ENCODE results near the gene PLCB1. TPM values are rescaled to one million over a fixed set of nuclear protein-coding genes. Genes with fewer than 3 reads are reported as not detected.
A peak's percentile ranks its signal among the peaks of the same experiment; 100 is the strongest.

Gene PLCB1
- total RNA-seq, 1 donor from 2014 or later, result 7.2 TPM

- intact Hi-C loops (cut with DNase I), result loop anchor here (10.0 kb wide), 2 partner anchors 117 to 317 kb away; no protein-coding TSS in a partner anchor
- ATAC-seq, result peak; percentile 16
Measured at GRCh38 chr20:8858181-8858787, 726.2 kb downstream of the PLCB1 start.

GRCh38 chr20:8860011-8860495, 728.0 kb downstream of the PLCB1 start:
- DNase-seq (ENCODE audit: missing footprints) (no peak), ATAC-seq (no peak)
- intact Hi-C loops (cut with DNase I), result no loop called here

More at GRCh38 chr20:8858181-8858787, 726.2 kb downstream of the PLCB1 start:
- DNase-seq (ENCODE audit: missing footprints), result no peak

GRCh38 chr20:8862092-8862491, 730.0 kb downstream of the PLCB1 start:
- intact Hi-C loops (cut with DNase I), result no loop called here
- no peak for ATAC-seq
- no peak for DNase-seq (ENCODE audit: missing footprints)

GRCh38 chr20:8865636-8866035, 733.6 kb downstream of the PLCB1 start:
- DNase-seq (ENCODE audit: missing footprints) (no peak), ATAC-seq (no peak)
- intact Hi-C loops (cut with DNase I), result no loop called here

- intact Hi-C loops (cut with DNase I), result no loop called here
- no peak for ATAC-seq
Measured at GRCh38 chr20:8867038-8867740, 735.1 kb downstream of the PLCB1 start.

GRCh38 chr20:8870652-8871051, 738.6 kb downstream of the PLCB1 start:
- DNase-seq (ENCODE audit: missing footprints) (no peak), ATAC-seq (no peak)
- intact Hi-C loops (cut with DNase I), result no loop called here

More at GRCh38 chr20:8867038-8867740, 735.1 kb downstream of the PLCB1 start:
- DNase-seq (ENCODE audit: missing footprints), result no peak

- DNase-seq (ENCODE audit: missing footprints) (no peak), ATAC-seq (no peak)
- intact Hi-C loops (cut with DNase I), result no loop called here
Measured at GRCh38 chr20:8874437-8874836, 742.4 kb downstream of the PLCB1 start.

GRCh38 chr20:8875586-8875985, 743.5 kb downstream of the PLCB1 start:
- intact Hi-C loops (cut with DNase I), result no loop called here
- ATAC-seq, result no peak
- DNase-seq (ENCODE audit: missing footprints), result no peak

- ATAC-seq, result no peak
- DNase-seq (ENCODE audit: missing footprints), result no peak
- intact Hi-C loops (cut with DNase I), result no loop called here
Measured at GRCh38 chr20:8876366-8876765, 744.3 kb downstream of the PLCB1 start.

- ATAC-seq, result no peak
- intact Hi-C loops (cut with DNase I), result no loop called here
- no peak for DNase-seq (ENCODE audit: missing footprints)
Measured at GRCh38 chr20:8877294-8877693, 745.2 kb downstream of the PLCB1 start.

GRCh38 chr20:8879669-8880068, 747.6 kb downstream of the PLCB1 start:
- intact Hi-C loops (cut with DNase I), result no loop called here
- ATAC-seq (no peak), DNase-seq (ENCODE audit: missing footprints) (no peak)

GRCh38 chr20:8880085-8880853, 748.2 kb downstream of the PLCB1 start:
- intact Hi-C loops (cut with DNase I), result no loop called here
- DNase-seq (ENCODE audit: missing footprints) (no peak), ATAC-seq (no peak)

GRCh38 chr20:8891039-8891438, 759.0 kb downstream of the PLCB1 start:
- ATAC-seq, result no peak
- intact Hi-C loops (cut with DNase I), result no loop called here
- no peak for DNase-seq (ENCODE audit: missing footprints)

- intact Hi-C loops (cut with DNase I), result no loop called here
- ATAC-seq, result no peak
- DNase-seq (ENCODE audit: missing footprints), result no peak
Measured at GRCh38 chr20:8895472-8895871, 763.4 kb downstream of the PLCB1 start.

- intact Hi-C loops (cut with DNase I), result no loop called here
- no peak for DNase-seq (ENCODE audit: missing footprints)
- ATAC-seq, result no peak
Measured at GRCh38 chr20:8898823-8899222, 766.8 kb downstream of the PLCB1 start.

GRCh38 chr20:8901237-8902025, 769.4 kb downstream of the PLCB1 start:
- intact Hi-C loops (cut with DNase I), result loop anchor here (2.0 kb wide), 1 partner anchor 47 kb away; no protein-coding TSS in a partner anchor
- ATAC-seq, result peak; percentile 83
- DNase-seq (ENCODE audit: missing footprints), result peak; percentile 70

- no peak for ATAC-seq
- intact Hi-C loops (cut with DNase I), result no loop called here
- no peak for DNase-seq (ENCODE audit: missing footprints)
Measured at GRCh38 chr20:8903655-8904605, 771.9 kb downstream of the PLCB1 start.

GRCh38 chr20:8909596-8909995, 777.5 kb downstream of the PLCB1 start:
- intact Hi-C loops (cut with DNase I), result no loop called here
- ATAC-seq (no peak), DNase-seq (ENCODE audit: missing footprints) (no peak)
